ENCODE results near the gene MRPL18.

GRCh38 chr6:159813781-159814180 lies 23.5 kb downstream of the MRPL18 start:
- no peak for TF ChIP-seq CTCF (IDR thresholded peaks at IDR 0.05)
- TF ChIP-seq POLR2A (IDR thresholded peaks at IDR 0.05): no peak
